Measurements from ENCODE around the gene AP5M1. TPM values are rescaled to one million over a fixed set of nuclear protein-coding genes. Genes with fewer than 3 reads are reported as not detected.

Gene AP5M1
- total and polyA plus RNA-seq, 10 of the 15 experiments (the other 5 are each of a cell fraction or from before 2014, with no cell fraction given): 23.9 to 66.0 (median 38.4) TPM

- ChIA-PET POLR2A (no interaction called here), SMC1A (ENCODE audit: uncharacterized antibody, unreplicated experiment) (interaction anchor here (2.5 kb wide), 1 partner anchor 9 kb away, joined by 9 read pairs; no protein-coding TSS in a partner anchor), RAD21 (ENCODE audit: unreplicated experiment) (no interaction called here), CTCF (interaction anchor here (0.8 to 1.2 kb wide), 2 partner anchors 10 to 109 kb away, joined by 3 read pairs; no protein-coding TSS in a partner anchor)
- no peaks in the 10 kb centered on the region for H3K27me3 ChIP-seq (replicated peaks in 1 of 2; ENCODE audit: control insufficient read depth in 2 of 2, insufficient read depth in 2 of 2, low read length in 1 of 2)
- no peaks in the 10 kb centered on the region for H3K79me2 ChIP-seq (ENCODE audit: control insufficient read depth, insufficient read depth, low read length)
- no peak overlapping the region for H3K27ac ChIP-seq (ENCODE audit: control insufficient read depth, insufficient read depth)
- intact Hi-C loops (cut with micrococcal nuclease; ENCODE audit: unreplicated experiment): loop anchor here (5.0 kb wide), 2 partner anchors 63 to 88 kb away; no protein-coding TSS in a partner anchor
- no TSS peak for BruUV-seq (replicated peaks)
- no peak for ATAC-seq
- H3K36me3 ChIP-seq (ENCODE audit: control insufficient read depth in 2 of 2, insufficient read depth in 2 of 2, low read length in 1 of 2): peaks cover 0 to 5% of the 10 kb centered on the region in 2 experiments; a peak in 3 of 4 replicates
- no peak for DNase-seq (ENCODE audit: low read depth, low spot score)
- H3K4me1 ChIP-seq (ENCODE audit: control insufficient read depth, insufficient read depth, low read length): no peaks in the 10 kb centered on the region
- FAIRE-seq: no peak
- H3K9ac ChIP-seq (ENCODE audit: control insufficient read depth, insufficient read depth, low read length): no peak overlapping the region
- H3K4me3 ChIP-seq: no peak overlapping the region
- in situ Hi-C loops (cut with MboI): no loop called here
- no peak overlapping the region for H3K4me2 ChIP-seq (ENCODE audit: control insufficient read depth, insufficient read depth)
- H4K20me1 ChIP-seq (ENCODE audit: control insufficient read depth, insufficient read depth): no peaks in the 10 kb centered on the region
- 99% methylated on average over 5 of the region's 5 CpGs for WGBS (ENCODE audit: insufficient coverage, insufficient replicate concordance, low lambda C conversion rate, missing lambda C conversion rate)
- no peaks in the 10 kb centered on the region for H3K9me3 ChIP-seq (replicated peaks; ENCODE audit: control insufficient read depth, insufficient read depth, low read length)
- TF ChIP-seq GATAD2B (conservative IDR thresholded peaks at IDR 0.05; ENCODE audit: low read depth) (no peak), CTCF (IDR thresholded peaks at IDR 0.05 in 2 of 3, conservative IDR thresholded peaks at IDR 0.05 in 1 of 3; ENCODE audit: control insufficient read depth in 2 of 3, extremely low read depth in 1 of 3, insufficient read depth in 1 of 3, low read depth in 3 of 3, low read length in 3 of 3) (no peak), ZNF592 (IDR thresholded peaks at IDR 0.05) (no peak)
- no peak overlapping the region for H2AFZ ChIP-seq (ENCODE audit: control insufficient read depth, low read depth, low read length)
Observed at GRCh38 chr14:57290751-57291150, 22.0 kb downstream of the AP5M1 start.
